Peyer's patch (tissue), 4 donors: Measurements from ENCODE around the gene SYNE1. TPM values are rescaled to one million over a fixed set of nuclear protein-coding genes. Genes with fewer than 3 reads are reported as not detected.
"Not testable (repeated sequence)": the region's sequence is repeated elsewhere in the genome, so short reads cannot be mapped to it uniquely, and the experiment has no call there.

Experiments
- DNase-seq, 3 donors: peaks; one replicate each; pipeline ENCODE4 v3.0.0-alpha.2; 2017 to 2019
- H3K27ac ChIP-seq, 4 donors: fragments of 200-600 bp; sonication (generic); one replicate each; pipeline ENCODE4 v1.5.1; 2016 to 2019
- H3K27me3 ChIP-seq, 2 donors: fragments of 200-600 bp; sonication (generic); one replicate each; pipeline ENCODE4 v1.5.1; 2019
- H3K36me3 ChIP-seq, 3 donors: fragments of 200-600 bp; sonication (generic); one replicate each; pipeline ENCODE4 v1.5.1; 2016 to 2019
- H3K4me1 ChIP-seq, 4 donors: fragments of 200-600 bp; sonication (generic); one replicate each; pipeline ENCODE4 v1.5.1; 2016 to 2019
- H3K4me3 ChIP-seq, 4 donors: fragments of 200-600 bp; sonication (generic); 1 replicate in 3 of 4; 2 replicates in 1 of 4; pipeline ENCODE4 v1.5.1; 2016 to 2019; ENCODE audit warnings: mild to moderate bottlenecking in 1 of 4
- H3K9me3 ChIP-seq, 4 donors: fragments of 200-600 bp; sonication (generic); one replicate each; pipeline ENCODE4 v1.5.1; 2016 to 2019; ENCODE audit warnings: mild to moderate bottlenecking in 1 of 4
- CTCF ChIP-seq, 6 experiments: fragments of 450-650 bp in 4 of 6; fragments of 200-600 bp in 2 of 6; sonication (generic) in 1 of 6; IDR thresholded peaks; one replicate each; pipeline ENCODE4 v1.5.1; 2017 to 2019; ENCODE audit warnings: antibody characterized with exemption in 6 of 6, mild to moderate bottlenecking in 3 of 6, moderate library complexity in 1 of 6
- POLR2A ChIP-seq, 2 donors: fragments of 450-650 bp; IDR thresholded peaks; one replicate each; pipeline ENCODE4 v1.5.1; 2017; ENCODE audit warnings: antibody characterized with exemption in 2 of 2, mild to moderate bottlenecking in 2 of 2, moderate library complexity in 2 of 2
- total RNA-seq, 4 donors: library from RNA; depleted of rRNA; stranded (reverse); fragments of >200 nt; gene quantifications; one replicate each; pipeline ENCODE4 v1.1.0, GENCODE V29; 2016

SYNE1 gene
- total RNA-seq, 4 donors from 2014 or later, result 23.1 to 245 (median 34.8) TPM

GRCh38 chr6:152632121-152632782, 4.9 kb downstream of the SYNE1 start:
- H3K27me3 ChIP-seq, result no peaks in the 10 kb centered on the region
- no peaks in the 10 kb centered on the region for H3K36me3 ChIP-seq
- no peak for DNase-seq
- H3K4me1 ChIP-seq, result peaks cover 0 to 9% (median 0%) of the 10 kb centered on the region in 4 donors
- no peak overlapping the region for H3K4me3 ChIP-seq
- no peaks in the 10 kb centered on the region for H3K9me3 ChIP-seq
- TF ChIP-seq POLR2A (IDR thresholded peaks at IDR 0.05), result no peak
- TF ChIP-seq CTCF (IDR thresholded peaks at IDR 0.05), result no peak
- H3K27ac ChIP-seq, result no peak overlapping the region

GRCh38 chr6:152631376-152631775, 5.8 kb downstream of the SYNE1 start:
- no peak for TF ChIP-seq POLR2A (IDR thresholded peaks at IDR 0.05)
- no peak for TF ChIP-seq CTCF (IDR thresholded peaks at IDR 0.05)
- peaks cover 0 to under 1% (median 0%) of the 10 kb centered on the region in 4 donors for H3K4me1 ChIP-seq
- no peak overlapping the region for H3K4me3 ChIP-seq
- H3K27me3 ChIP-seq, result no peaks in the 10 kb centered on the region
- no peaks in the 10 kb centered on the region for H3K9me3 ChIP-seq
- H3K27ac ChIP-seq, result no peak overlapping the region
- H3K36me3 ChIP-seq, result no peaks in the 10 kb centered on the region
- no peak for DNase-seq

- H3K9me3 ChIP-seq, result no peaks in the 10 kb centered on the region
- TF ChIP-seq CTCF (IDR thresholded peaks at IDR 0.05), result no peak
- TF ChIP-seq POLR2A (IDR thresholded peaks at IDR 0.05), result no peak
- DNase-seq, result no peak
- H3K4me1 ChIP-seq, result no peaks in the 10 kb centered on the region
- H3K27me3 ChIP-seq, result no peaks in the 10 kb centered on the region
- no peaks in the 10 kb centered on the region for H3K36me3 ChIP-seq
- H3K4me3 ChIP-seq, result no peak overlapping the region
- no peak overlapping the region for H3K27ac ChIP-seq
Observed at GRCh38 chr6:152630832-152631231, 6.3 kb downstream of the SYNE1 start.

- Histone ChIP-seq H3K27ac (no peak overlapping the region), H3K36me3 (no peaks in the 10 kb centered on the region), H3K4me3 (no peak overlapping the region), H3K4me1 (no peaks in the 10 kb centered on the region), H3K9me3 (no peaks in the 10 kb centered on the region), H3K27me3 (no peaks in the 10 kb centered on the region)
- DNase-seq, result no peak
- no peak for TF ChIP-seq POLR2A (IDR thresholded peaks at IDR 0.05)
- no peak for TF ChIP-seq CTCF (IDR thresholded peaks at IDR 0.05)
Observed at GRCh38 chr6:152625213-152625612, 11.9 kb downstream of the SYNE1 start.

- H3K36me3 ChIP-seq, H3K4me1 ChIP-seq, H3K9me3 ChIP-seq, H3K4me3 ChIP-seq, DNase-seq, H3K27me3 ChIP-seq, H3K27ac ChIP-seq: not testable (repeated sequence)
Observed at GRCh38 chr6:152614776-152615175, 22.4 kb downstream of the SYNE1 start.

- DNase-seq, result no peak
- no peaks in the 10 kb centered on the region for H3K9me3 ChIP-seq
- no peak overlapping the region for H3K4me3 ChIP-seq
- TF ChIP-seq CTCF (IDR thresholded peaks at IDR 0.05) (no peak), POLR2A (IDR thresholded peaks at IDR 0.05) (no peak)
- no peaks in the 10 kb centered on the region for H3K4me1 ChIP-seq
- H3K36me3 ChIP-seq, result no peaks in the 10 kb centered on the region
- H3K27me3 ChIP-seq, result no peaks in the 10 kb centered on the region
- no peak overlapping the region for H3K27ac ChIP-seq
Observed at GRCh38 chr6:152609125-152609670, 28.0 kb downstream of the SYNE1 start.
